ENCODE measurements around the gene HOOK1. TPM values are rescaled to one million over a fixed set of nuclear protein-coding genes. Genes with fewer than 3 reads are reported as not detected.

Gene HOOK1
- total and polyA plus RNA-seq, 2 donors (not counting 3 experiments of a cell fraction or from before 2014, with no cell fraction given), result not detected

DNA sequence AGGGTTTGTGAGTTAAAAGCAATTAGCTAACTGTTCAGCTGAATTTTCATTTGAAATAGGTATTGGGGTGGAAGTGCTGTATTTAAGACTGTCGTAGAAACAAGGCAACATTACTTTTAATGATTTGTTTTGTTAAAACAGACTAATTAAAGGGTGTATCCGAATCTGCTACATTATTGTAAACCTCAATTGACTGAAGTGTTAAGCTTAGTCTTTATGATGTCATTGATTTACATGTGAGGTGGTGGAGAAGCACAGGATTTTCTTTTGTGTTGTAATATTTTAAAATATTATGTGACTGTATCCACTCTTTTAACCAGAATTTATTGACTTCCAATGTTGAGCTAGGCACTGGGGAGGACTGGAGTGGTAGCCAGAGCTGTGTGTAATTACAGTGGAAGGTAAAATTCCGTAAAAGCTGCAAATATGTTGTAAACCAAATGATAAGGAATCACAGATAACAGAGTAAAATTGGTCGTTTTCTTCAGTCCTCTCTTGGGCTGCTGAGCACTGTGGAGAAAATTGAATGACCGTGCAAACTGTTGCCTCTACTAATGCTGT is 1.6 kb downstream of the HOOK1 start:
- H3K36me3 ChIP-seq (ENCODE audit: control insufficient read depth in 2 of 2, extremely low read depth in 1 of 2, insufficient read depth in 2 of 2, low read length in 2 of 2), result no peaks in the 10 kb centered on the region
- dilution Hi-C loops (cut with MboI; ENCODE audit: extremely low pct_ligation_motif_present, low sequenced_read_pairs), result no loop called here
- no peak overlapping the region for H2AFZ ChIP-seq (ENCODE audit: low read depth, low read length)
- ChIA-PET CTCF (interaction anchor here (1.1 to 1.2 kb wide), 2 partner anchors 27 to 63 kb away, joined by 3 to 4 read pairs; no protein-coding TSS in a partner anchor), POLR2A (interaction anchor here (0.5 kb wide), 1 partner anchor 63 kb away, joined by 3 read pairs; no protein-coding TSS in a partner anchor)
- TF ChIP-seq JUN (IDR thresholded peaks at IDR 0.05; ENCODE audit: borderline replicate concordance, insufficient read depth, insufficient read length, low read depth), result no peak
- no peak for TF ChIP-seq POLR2A (IDR thresholded peaks at IDR 0.05; ENCODE audit: low read depth, low read length)
- TF ChIP-seq EZH2 (IDR thresholded peaks at IDR 0.05; ENCODE audit: borderline replicate concordance, low read depth, low read length, severe bottlenecking), result no peak
- TF ChIP-seq MYC (IDR thresholded peaks at IDR 0.05; ENCODE audit: low read depth, low read length), result no peak
- no peak for TF ChIP-seq GATA2 (IDR thresholded peaks at IDR 0.05; ENCODE audit: insufficient read depth, insufficient read length, low read depth, low read length)
- no peak for TF ChIP-seq FOS (IDR thresholded peaks at IDR 0.05; ENCODE audit: borderline replicate concordance, insufficient read depth, low read length)
- TF ChIP-seq POLR2AphosphoS5 (IDR thresholded peaks at IDR 0.05; ENCODE audit: insufficient read depth, low read depth, low read length), result no peak
- TF ChIP-seq, protein P1, sequence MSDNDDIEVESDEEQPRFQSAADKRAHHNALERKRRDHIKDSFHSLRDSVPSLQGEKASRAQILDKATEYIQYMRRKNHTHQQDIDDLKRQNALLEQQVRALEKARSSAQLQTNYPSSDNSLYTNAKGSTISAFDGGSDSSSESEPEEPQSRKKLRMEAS (IDR thresholded peaks at IDR 0.05; ENCODE audit: insufficient read depth, insufficient read length), result no peak
- TF ChIP-seq, protein P2, sequence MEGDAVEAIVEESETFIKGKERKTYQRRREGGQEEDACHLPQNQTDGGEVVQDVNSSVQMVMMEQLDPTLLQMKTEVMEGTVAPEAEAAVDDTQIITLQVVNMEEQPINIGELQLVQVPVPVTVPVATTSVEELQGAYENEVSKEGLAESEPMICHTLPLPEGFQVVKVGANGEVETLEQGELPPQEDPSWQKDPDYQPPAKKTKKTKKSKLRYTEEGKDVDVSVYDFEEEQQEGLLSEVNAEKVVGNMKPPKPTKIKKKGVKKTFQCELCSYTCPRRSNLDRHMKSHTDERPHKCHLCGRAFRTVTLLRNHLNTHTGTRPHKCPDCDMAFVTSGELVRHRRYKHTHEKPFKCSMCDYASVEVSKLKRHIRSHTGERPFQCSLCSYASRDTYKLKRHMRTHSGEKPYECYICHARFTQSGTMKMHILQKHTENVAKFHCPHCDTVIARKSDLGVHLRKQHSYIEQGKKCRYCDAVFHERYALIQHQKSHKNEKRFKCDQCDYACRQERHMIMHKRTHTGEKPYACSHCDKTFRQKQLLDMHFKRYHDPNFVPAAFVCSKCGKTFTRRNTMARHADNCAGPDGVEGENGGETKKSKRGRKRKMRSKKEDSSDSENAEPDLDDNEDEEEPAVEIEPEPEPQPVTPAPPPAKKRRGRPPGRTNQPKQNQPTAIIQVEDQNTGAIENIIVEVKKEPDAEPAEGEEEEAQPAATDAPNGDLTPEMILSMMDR (IDR thresholded peaks at IDR 0.05; ENCODE audit: extremely low read depth in 1 of 2, insufficient read depth in 1 of 2, low read depth in 1 of 2, low read length in 2 of 2), result no peak
- intact Hi-C loops (cut with micrococcal nuclease), result no loop called here
- FAIRE-seq (no peak), DNase-seq (ENCODE audit: low read depth, low spot score) (no peak)
- BruUV-seq (replicated peaks), result no TSS peak
- no peaks in the 10 kb centered on the region for H3K9me3 ChIP-seq (replicated peaks; ENCODE audit: control insufficient read depth, insufficient read depth, low read length)
- H4K20me1 ChIP-seq (replicated peaks; ENCODE audit: control insufficient read depth, extremely low read depth, insufficient read depth, low read length), result no peaks in the 10 kb centered on the region
- H3K79me2 ChIP-seq (ENCODE audit: control insufficient read depth, insufficient read depth, low read length), result no peaks in the 10 kb centered on the region
- H3K9me1 ChIP-seq (replicated peaks; ENCODE audit: control insufficient read depth, extremely low read depth, insufficient read depth, low read length), result no peaks in the 10 kb centered on the region
- H3K4me1 ChIP-seq (ENCODE audit: control insufficient read depth, extremely low read depth, insufficient read depth, low read length), result peaks cover 3% of the 10 kb centered on the region
- no peak overlapping the region for H3K27ac ChIP-seq (ENCODE audit: insufficient read depth, low read depth, low read length)
- H3K4me2 ChIP-seq (ENCODE audit: insufficient read depth, low read length), result no peak overlapping the region
- no peak overlapping the region for H3K4me3 ChIP-seq (replicated peaks in 1 of 3; ENCODE audit: insufficient read depth in 1 of 3, low read depth in 1 of 3, low read length in 3 of 3)
- H3K9ac ChIP-seq (replicated peaks; ENCODE audit: extremely low read depth, insufficient read depth, low read length), result no peak overlapping the region
- peaks cover 25 to 46% of the 10 kb centered on the region in 2 experiments for H3K27me3 ChIP-seq (ENCODE audit: control insufficient read depth in 2 of 2, insufficient read depth in 2 of 2, low read length in 2 of 2)

All from endothelial cell of umbilical vein (primary cell).